Measurements from ENCODE around the gene GUK1.

GRCh38 chr1:228169345-228169744 is 29.3 kb downstream of the GUK1 start:
- no peak for TF ChIP-seq CTCF (conservative IDR thresholded peaks at IDR 0.05; ENCODE audit: low read length)
- no peak for TF ChIP-seq EZH2phosphoT487 (IDR thresholded peaks at IDR 0.05; ENCODE audit: borderline replicate concordance, low read depth, low read length)
